SK-N-MC (cell line): ENCODE measurements around the gene MACROD2.
A peak's percentile ranks its signal among the peaks of the same experiment; 100 is the strongest.
"Not testable (repeated sequence)": the region's sequence is repeated elsewhere in the genome, so short reads cannot be mapped to it uniquely, and the experiment has no call there.

ENCODE experiments used
- DNase-seq: peaks from one replicate; pipeline ENCODE4 v3.0.0-alpha.2; 2011; ENCODE audit warnings: low read depth, low spot score
- H3K27ac ChIP-seq: fragments of 200-600 bp; sonication (generic); 2 replicates; pipeline ENCODE4 v1.5.1; 2016; ENCODE audit warnings: mixed run types
- H3K36me3 ChIP-seq: fragments of 200-600 bp; sonication (generic); 2 replicates; pipeline ENCODE4 v1.6.1; 2017; ENCODE audit warnings: antibody characterized with exemption, low read length, mixed read lengths; ENCODE audit not compliant: insufficient read depth
- H3K4me3 ChIP-seq: fragments of 200-600 bp; sonication (generic); 2 replicates; pipeline ENCODE4 v1.5.1; 2016
- H3K9ac ChIP-seq: fragments of 200-600 bp; sonication (generic); 2 replicates; pipeline ENCODE4 v1.8.0; 2017; ENCODE audit warnings: mixed run types, mixed read lengths; ENCODE audit not compliant: insufficient read length
- H3K9me3 ChIP-seq: fragments of 200-600 bp; sonication (generic); 2 replicates; pipeline ENCODE4 v1.6.1; 2017; ENCODE audit warnings: low read depth, mild to moderate bottlenecking, antibody characterized with exemption, low read length, moderate library complexity, mixed read lengths
- EZH2 ChIP-seq: fragments of 200-600 bp; sonication (generic); IDR thresholded peaks from one replicate; pipeline ENCODE4 v1.6.1; 2017; ENCODE audit warnings: antibody characterized with exemption
- FOXP2 ChIP-seq: optimal IDR thresholded peaks from 2 replicates; pipeline ENCODE3; 2011; ENCODE audit warnings: mild to moderate bottlenecking, moderate library complexity; ENCODE audit not compliant: insufficient read depth; ENCODE audit errors: extremely low read length, control extremely low read depth
- POLR2AphosphoS5 ChIP-seq: IDR thresholded peaks from 2 replicates; pipeline ENCODE4 v1.6.1; 2012; ENCODE audit warnings: mild to moderate bottlenecking, low read depth, low read length, borderline replicate concordance

Gene MACROD2

DNA sequence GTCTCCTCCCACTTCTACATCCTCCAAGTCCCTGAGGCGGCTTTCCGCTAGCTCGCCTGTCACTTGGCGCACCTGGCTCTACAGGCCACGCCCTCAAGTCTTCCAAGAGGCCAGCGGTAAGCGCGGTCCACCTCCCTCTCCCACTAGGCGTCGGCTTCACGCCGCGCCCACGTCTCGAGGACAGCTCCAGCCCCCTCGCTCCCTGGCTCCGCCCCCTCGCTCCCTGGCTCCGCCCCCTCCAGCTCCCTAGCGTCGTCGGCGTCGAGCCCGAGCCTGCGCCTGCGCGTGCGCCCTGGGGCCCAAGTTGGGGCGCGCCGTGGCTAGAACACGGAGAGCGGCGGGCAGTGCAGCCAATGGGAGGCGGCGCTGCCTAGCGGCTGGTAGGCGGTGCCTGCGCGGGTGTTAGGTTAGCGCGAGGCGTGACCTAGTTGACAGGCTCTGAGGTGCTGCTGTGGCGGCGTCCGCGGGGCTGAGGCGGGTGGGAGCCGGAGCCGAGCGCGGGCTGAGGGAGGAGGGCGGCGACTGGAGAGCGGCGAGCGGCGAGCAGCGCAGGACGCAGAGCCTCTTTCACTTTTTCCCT, at the start of gene MACROD2:
MACROD2 (plus strand) TSS at position 431 of the 580 bp plus-strand sequence.
- TF ChIP-seq POLR2AphosphoS5 (no peak), EZH2 (no peak), FOXP2 (no peak)
- Histone ChIP-seq H3K36me3 (no peaks in the 10 kb centered on the region), H3K9me3 (no peaks in the 10 kb centered on the region), H3K27ac (no peak within 1 kb of the TSS), H3K9ac (no peak within 1 kb of the TSS), H3K4me3 (peak within 1 kb of the TSS; percentile 70)
- no peak for DNase-seq

DNA sequence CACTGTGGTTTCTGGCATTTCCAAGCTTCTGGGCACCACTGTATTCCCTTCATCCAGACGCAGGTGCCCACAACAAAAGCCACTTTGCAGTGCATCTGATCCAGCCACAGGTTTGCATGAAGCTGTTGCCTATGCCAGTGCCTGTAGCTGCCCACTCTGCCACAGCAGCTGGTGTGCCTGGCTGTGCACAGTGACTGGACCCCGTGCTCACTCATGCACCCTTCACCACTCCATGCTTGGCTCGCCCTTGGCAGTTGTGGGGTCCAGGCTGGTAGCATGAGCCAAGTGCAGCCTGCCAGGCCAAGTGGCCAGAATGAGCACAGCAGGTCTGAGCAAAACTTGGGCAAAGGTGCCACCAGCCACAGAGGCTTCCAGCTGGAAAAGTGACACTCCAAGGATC, 47.6 kb upstream of the MACROD2 start:
- no peaks in the 10 kb centered on the region for H3K9me3 ChIP-seq
- DNase-seq: no peak
- no peak for TF ChIP-seq POLR2AphosphoS5
- no peak for TF ChIP-seq FOXP2
- no peak for TF ChIP-seq EZH2
- no peak overlapping the region for H3K9ac ChIP-seq
- no peak overlapping the region for H3K4me3 ChIP-seq
- H3K36me3 ChIP-seq: no peaks in the 10 kb centered on the region
- H3K27ac ChIP-seq: no peak overlapping the region

DNA sequence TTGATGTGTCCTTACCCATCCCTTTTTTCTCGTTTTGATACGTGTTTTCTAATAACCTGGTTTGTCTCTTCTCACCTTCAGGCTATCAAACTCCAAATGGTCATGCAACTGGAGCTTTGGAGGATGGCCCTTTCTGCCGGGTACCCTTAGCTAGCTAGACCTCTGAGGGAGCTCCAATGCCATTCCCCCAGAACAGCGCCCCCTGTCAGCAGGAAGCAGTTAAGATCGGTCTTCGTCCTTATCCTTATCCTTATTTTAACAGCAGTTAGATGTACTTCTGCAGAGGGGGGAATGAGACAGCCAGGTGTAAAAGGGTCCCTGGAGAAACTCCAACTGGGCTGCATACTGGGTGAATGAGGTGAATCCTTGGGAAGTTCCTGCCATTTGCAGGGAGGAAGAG, 42.1 kb upstream of the MACROD2 start:
- Histone ChIP-seq H3K36me3 (no peaks in the 10 kb centered on the region), H3K27ac (no peak overlapping the region), H3K4me3 (no peak overlapping the region), H3K9me3 (no peaks in the 10 kb centered on the region), H3K9ac (no peak overlapping the region)
- no peak for DNase-seq
- TF ChIP-seq POLR2AphosphoS5: no peak

DNA sequence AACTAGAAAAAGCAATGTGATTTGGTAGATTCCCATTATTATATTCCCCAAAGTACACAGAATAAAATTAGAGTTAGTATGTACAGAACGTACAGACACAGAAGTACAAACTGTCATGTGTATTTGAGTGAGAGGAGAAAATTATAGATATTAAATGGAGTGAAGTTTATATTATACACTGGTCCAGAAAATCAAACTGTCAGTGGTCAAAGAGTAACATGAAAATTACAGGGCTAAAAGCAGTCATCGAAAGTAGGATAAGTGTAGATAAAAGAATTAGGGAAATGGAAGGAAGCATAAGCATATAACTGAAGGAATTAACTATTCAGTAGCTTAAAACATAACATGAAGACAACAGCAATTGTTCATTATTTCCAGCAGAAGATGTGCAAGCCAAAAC, 35.2 kb upstream of the MACROD2 start:
- Histone ChIP-seq H3K4me3 (no peak overlapping the region), H3K36me3 (no peaks in the 10 kb centered on the region), H3K27ac (no peak overlapping the region), H3K9me3 (no peaks in the 10 kb centered on the region), H3K9ac (no peak overlapping the region)
- TF ChIP-seq EZH2 (no peak), POLR2AphosphoS5 (no peak), FOXP2 (no peak)
- no peak for DNase-seq

DNA sequence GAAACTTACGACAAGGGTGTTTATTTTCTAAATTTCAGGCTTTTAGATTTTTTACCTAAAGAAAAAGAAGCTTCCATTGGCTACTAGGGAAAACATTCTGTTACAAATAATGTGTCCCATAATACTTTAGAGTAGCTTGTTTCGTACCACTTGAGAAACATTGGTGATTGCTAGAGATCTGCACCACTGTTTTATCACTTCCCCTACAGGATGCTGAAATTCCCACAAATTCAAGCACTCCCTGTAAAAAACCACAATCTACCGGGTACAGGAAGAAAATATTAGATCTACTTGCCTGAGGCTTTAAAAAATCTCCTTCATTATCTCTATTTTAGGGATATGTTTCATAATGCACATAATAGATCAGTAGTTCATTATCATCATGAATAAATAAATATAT, 34.8 kb upstream of the MACROD2 start:
- Histone ChIP-seq H3K9ac (no peak overlapping the region), H3K4me3 (no peak overlapping the region), H3K36me3 (no peaks in the 10 kb centered on the region), H3K27ac (no peak overlapping the region), H3K9me3 (no peaks in the 10 kb centered on the region)
- TF ChIP-seq EZH2 (no peak), POLR2AphosphoS5 (no peak), FOXP2 (no peak)
- DNase-seq: peak; percentile 79

DNA sequence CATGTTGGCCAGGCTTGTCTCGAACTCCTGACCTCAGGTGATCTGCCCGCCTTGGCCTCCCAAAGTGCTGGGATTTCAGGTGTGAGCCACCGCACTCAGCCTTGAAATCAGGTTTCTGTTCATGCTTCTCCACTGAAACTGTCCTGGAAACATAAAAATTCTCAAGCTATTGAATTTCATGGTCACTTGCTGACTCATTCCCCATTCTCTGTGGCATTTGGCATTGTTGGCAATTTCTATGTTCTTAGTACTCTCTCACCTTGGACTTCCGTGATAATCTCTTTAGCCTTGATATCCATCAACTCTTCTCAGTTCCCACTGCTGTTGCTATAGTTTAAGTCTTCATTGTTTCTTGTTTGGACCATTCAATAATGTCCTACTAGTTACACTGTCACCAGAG, 11.1 kb upstream of the MACROD2 start:
- Histone ChIP-seq H3K9ac (no peak overlapping the region), H3K4me3 (no peak overlapping the region), H3K9me3 (no peaks in the 10 kb centered on the region), H3K27ac (no peak overlapping the region), H3K36me3 (no peaks in the 10 kb centered on the region)
- DNase-seq: no peak
- TF ChIP-seq FOXP2 (no peak), EZH2 (no peak), POLR2AphosphoS5 (no peak)

DNA sequence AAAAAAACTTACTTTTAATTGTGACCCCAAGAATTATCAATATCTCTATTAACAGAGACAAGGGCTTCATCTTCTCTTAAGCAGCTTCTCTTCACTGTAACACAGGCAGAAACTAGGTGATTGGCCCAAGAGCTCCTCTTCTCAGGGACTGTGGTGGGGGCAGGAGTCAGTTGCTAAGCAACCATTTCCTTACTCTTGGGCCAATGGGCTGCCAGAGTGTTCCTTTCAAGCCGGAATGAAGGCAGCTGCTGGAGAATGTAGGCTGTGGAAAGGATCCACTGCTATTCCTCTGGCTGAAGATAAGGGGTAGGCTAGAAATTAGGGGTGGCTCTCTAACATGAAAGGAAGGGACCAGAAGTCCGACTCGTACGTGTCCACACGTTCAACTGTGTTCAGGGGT, 4.9 kb upstream of the MACROD2 start, which contains the start of gene SEL1L2:
SEL1L2 (minus strand) TSS at position 150 of the 400 bp plus-strand sequence; CDS start at position 70, 80 bp downstream.
- H3K27ac ChIP-seq: no peak within 1 kb of the TSS
- H3K4me3 ChIP-seq: no peak within 1 kb of the TSS
- no peak for TF ChIP-seq POLR2AphosphoS5
- no peak for TF ChIP-seq FOXP2
- no peak for TF ChIP-seq EZH2
- DNase-seq: no peak
- no peaks in the 10 kb centered on the region for H3K36me3 ChIP-seq
- no peak within 1 kb of the TSS for H3K9ac ChIP-seq
- no peaks in the 10 kb centered on the region for H3K9me3 ChIP-seq

DNA sequence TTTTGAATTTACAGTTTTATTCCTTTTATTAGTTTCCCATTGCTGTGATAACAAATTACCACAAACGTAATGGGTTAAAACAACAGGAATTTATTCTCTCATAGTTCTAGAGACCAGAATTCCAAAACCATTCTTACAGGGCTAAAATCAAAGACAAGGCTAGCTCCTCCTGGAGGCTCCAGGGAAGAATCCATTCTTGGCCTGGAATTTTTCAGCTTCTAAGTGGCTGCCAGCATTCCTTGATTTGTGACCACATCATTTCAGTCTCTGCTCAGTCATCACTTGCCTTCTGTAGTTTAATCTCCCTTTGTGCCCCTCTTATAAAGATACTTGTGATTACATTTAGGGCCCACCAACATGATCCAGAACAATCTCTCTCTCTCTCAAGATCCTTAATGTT, 4.0 kb upstream of the MACROD2 start:
- Histone ChIP-seq H3K9me3 (no peaks in the 10 kb centered on the region), H3K27ac (no peak overlapping the region)
- no peak for TF ChIP-seq EZH2
- no peak for TF ChIP-seq POLR2AphosphoS5
- TF ChIP-seq FOXP2: no peak

DNA sequence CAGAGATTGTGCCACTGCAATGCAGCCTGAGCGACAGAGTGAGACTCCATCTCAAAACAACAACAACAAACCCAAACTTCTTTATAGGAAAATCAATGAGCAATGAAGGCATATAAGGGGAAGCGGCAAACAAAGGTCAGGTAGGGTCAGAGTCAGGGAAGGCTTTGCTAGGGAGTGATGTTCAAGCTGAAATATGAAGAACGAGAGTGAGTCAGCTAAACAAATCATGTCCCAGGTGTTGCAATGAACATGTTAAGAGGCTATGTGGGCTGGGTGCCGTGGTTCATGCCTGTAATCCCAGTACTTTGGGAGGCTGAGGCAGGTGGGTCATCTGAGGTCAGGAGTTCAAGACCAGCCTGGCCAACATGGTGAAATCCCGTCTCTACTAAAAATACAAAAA, 3.4 kb upstream of the MACROD2 start:
- not testable (repeated sequence) for H3K27ac ChIP-seq, H3K4me3 ChIP-seq, H3K36me3 ChIP-seq, H3K9me3 ChIP-seq, H3K9ac ChIP-seq, DNase-seq

More for the DNA sequence above, 4.0 kb upstream of the MACROD2 start:
- no peak overlapping the region for H3K4me3 ChIP-seq
- H3K9ac ChIP-seq: no peak overlapping the region
- no peak for DNase-seq
- H3K36me3 ChIP-seq: no peaks in the 10 kb centered on the region
